GM19467 (cell line): ENCODE measurements around the gene G0S2.

Experiments
- ATAC-seq: cut with Tn5 transposase; IDR thresholded peaks from one replicate; pipeline ENCODE4 v1.9.1; 2021; ENCODE audit warnings: mild to moderate bottlenecking, moderate library complexity; ENCODE audit not compliant: unreplicated experiment

G0S2 gene, protein sequence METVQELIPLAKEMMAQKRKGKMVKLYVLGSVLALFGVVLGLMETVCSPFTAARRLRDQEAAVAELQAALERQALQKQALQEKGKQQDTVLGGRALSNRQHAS

DNA sequence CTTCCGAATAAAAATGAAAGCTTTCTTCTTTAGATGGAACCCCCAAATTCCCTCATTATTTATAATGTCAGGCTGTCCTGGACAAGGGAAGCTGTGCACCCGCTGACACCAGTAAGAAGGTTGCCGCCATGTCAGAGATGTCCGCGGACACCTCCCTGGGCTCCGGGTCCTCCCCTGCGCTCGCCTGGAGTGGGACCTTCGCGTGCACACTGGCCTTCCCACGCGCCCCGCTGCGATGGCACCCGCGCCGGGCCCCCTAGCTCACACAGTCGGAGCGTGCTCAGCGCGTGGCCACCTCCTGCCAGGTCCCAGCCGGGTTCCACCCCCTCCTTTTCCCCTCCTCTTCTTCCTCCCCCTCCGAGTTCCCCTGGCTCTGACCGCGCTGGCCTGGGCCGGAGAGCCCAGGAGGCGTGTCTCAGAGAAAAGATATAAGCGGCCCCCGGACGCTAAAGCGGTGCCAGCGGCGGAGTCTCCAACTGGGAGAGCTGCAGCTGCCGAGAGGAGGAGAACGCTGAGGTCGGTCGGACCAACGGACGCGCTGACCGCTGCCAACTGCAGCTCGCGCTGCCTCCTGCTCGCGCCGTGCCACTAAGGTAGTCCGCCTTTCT is at the start of gene G0S2:
G0S2 (plus strand) TSS at position 456 of the 608 bp plus-strand sequence. CDS start 273 bp downstream, outside the sequence.
- no peak for ATAC-seq

DNA sequence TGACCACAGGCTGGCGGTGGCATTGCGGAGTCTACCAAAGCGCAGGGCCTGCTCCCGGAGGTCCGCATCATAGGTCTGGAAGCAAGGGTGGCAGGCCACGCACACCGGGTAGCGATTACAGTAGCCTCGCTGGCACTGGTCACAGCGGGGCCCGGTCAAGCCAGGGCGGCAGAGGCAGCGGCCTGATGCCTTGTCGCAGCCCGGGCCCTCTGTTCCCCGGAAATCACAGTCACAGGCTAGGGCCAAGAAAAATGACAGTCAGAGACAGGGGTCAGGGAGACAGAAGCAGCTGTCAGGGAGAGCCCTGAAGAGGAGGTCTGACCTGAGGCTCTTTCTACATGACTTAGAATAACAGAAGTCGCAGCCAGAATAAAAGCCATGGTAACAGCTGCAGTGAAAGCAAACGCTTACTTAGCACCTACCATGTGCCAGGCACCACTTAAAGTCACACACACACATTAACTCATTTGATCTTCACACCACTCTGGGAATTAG is 49.4 kb upstream of the G0S2 start:
- no peak for ATAC-seq

DNA sequence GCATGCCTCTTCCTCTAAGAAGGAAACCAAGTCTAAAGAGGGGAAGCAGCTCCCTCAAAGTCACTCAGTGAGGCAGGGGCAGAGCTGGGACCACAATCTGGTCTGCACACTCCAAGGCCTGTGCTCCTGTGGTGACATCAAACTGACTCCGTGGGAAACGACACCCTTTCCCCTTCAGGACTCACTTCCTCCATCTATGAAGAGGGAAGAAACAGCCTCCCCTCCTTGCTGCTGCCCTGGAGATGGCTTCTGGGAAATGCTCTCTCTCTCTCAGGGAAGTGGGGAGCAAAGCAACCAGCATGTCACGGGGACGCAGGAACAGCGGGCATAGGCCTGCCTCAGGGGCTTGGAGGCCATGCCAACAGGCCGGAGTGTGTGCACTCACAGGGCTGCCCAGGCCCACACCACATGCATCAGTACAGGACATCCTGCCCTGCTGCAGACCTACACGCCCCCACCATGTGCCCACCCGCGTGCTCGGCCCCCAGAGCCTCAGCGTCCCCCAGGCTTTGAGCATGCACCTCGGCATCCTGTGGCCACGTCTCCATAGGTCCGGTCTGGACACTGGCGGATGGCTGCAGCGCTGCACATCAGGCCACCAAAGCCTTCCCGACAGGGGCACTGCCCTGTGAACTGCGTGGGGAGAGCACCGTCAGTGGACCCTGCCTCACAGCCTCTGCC is 48.7 kb upstream of the G0S2 start:
- no peak for ATAC-seq

DNA sequence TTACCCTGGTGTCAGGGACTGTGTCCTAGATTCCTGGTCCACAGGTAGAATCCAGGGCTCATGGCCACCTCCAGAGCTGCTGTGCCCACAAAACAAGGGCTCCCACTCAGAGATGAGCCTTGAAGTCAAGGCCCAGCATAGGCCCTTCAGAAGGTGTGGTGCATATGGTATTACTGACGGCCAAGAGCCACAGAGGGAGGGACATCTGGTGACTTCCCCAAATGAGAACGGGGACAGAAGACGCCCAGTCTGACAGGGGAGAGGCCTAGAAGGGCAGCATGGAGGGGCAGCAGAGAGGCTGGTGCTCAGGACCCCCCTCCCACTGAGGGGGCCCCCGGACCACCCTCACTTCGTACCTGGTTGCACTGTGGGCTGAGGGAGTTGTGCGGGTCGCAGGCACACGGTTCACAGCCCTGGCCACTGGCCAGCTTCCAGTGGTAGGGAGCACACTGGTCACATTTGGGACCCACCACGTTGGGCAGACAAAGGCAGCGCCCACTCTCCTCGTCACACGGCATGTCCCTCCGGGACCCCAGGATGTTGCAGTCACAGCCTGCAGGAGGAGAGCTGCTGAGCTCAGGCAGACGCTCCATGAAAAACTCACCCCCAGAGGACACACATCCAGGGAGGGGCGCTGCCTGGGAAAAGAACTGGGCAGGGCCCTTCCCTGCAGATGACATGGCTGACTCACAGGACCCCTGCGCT is 48.0 kb upstream of the G0S2 start:
- ATAC-seq = peak; percentile 11

DNA sequence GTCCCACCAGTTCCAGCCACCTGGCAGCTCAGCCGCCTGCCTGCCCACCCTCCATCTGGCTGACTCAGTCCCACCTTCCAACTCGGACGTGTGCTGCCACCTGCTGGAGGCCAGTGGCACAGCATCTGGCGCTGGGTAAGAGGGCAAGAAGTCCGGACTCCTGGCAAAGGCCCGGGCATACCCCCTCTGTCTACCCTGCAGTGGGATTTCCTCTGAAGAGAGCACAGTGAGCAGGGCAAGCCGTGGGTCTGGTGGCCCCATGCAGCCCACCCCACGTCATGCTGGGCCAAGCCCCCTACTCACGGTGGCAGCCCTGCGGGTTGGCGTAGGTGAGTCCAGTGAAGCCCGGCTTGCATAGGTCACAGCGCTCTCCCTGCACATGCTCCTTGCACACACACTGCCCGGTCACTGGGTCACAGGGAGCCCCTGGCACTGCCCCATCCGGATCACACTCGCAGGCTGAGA is 47.4 kb upstream of the G0S2 start:
- ATAC-seq = peak; percentile 82

DNA sequence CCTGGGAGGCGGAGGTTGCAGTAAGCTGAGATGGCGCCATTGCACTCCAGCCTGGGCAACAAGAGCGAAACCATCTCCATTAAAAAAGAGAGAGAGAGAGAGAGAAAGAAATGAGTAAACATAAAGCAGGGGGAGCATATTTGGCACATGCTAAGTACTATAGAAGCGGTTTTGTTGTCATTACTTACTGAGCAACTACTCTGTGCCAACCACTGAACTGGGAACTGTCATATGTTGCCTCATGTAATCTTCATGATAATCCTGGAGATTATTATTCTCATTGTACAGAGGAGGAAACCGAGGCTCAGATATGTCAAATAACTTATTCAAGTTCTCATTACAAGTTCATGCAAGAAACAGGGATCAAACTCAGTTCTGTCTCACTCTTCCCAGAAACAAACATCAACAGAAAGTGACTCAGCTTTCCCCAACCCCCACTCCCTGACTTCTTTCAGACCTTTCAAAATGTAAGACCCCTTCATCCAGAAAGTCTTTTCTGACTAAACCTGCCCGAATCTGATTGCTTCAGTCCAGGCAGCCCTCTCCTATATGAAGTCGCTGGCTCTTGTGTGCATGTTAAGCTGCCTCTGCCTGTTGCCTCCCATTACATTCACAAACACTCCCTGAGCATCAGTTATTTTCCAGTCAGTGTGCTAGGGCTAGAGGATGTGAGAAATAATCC is 46.5 kb upstream of the G0S2 start:
- no peak for ATAC-seq

DNA sequence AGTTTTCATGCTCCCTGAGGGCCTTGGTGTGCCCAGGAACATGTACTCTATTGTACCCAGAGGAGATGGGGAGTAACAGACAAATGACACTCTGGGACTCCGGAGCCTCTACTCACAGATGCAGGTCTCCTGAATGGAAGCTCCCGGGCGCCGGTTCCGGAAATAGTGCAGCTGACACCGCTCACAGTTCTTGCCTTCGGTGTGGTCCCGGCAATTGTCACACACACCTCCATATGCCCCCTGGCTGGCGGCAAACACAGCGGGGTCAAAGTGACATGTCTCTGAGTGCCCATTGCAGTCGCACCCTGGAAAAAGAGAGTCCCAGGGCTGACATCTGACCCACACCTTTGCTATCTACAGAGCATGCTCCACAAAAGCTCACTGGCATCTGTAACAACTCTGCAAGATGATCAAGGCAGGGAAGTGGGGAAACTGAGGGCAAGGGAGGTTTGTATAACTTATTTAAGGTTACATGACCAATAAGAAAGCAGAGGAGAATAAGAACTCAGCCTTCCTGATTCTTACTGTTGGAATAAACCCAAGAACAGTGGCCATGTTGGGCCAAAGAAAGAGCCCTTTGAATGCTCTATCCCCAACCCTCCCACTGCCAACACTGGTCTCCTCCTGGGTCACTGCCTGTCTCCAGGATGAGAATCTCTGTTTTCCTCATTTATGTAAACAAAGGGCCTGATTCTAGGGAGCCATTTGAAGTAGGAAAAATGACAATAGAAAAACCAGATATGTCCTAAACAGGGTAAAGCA is 45.4 kb upstream of the G0S2 start:
- ATAC-seq = no peak

DNA sequence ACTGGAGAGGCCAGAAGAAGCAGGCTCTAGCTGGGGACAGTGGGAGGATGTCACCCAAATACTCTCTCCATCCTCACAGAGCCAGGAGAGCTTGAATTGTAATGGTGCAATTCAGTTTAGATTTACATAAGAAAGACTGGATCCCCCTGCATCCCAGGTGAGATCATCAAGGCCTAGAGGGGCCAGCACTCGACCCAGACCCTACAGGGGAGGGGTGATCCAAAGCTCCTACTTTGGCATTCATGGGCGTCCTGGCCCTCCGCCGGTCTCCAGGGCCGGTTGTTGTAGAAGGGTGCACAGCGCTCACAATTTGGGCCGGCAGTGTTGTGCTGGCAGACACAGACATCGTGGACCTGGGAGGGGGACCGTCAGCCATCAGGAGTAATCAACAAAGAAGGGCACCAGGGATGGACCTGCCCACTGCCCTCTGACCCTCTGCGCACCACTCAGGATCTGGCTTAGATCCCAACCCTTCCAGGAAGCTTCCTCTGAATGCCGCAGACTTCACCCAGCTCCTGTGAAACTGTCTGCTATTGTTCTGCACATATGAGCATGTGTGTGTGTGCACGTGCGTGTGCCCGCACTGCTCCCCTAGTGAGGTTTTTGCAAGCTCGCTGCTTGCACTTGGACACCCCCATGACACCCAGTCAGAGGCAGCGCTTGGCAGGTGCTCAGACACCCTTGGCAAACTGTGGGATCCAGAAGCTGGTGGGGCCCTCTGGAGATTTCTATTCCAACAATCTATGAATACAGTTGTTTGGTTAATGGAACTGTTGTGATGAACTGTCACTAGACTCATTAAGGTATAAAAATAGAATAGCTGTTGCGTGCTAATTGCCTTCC is 44.6 kb upstream of the G0S2 start:
- no peak for ATAC-seq

DNA sequence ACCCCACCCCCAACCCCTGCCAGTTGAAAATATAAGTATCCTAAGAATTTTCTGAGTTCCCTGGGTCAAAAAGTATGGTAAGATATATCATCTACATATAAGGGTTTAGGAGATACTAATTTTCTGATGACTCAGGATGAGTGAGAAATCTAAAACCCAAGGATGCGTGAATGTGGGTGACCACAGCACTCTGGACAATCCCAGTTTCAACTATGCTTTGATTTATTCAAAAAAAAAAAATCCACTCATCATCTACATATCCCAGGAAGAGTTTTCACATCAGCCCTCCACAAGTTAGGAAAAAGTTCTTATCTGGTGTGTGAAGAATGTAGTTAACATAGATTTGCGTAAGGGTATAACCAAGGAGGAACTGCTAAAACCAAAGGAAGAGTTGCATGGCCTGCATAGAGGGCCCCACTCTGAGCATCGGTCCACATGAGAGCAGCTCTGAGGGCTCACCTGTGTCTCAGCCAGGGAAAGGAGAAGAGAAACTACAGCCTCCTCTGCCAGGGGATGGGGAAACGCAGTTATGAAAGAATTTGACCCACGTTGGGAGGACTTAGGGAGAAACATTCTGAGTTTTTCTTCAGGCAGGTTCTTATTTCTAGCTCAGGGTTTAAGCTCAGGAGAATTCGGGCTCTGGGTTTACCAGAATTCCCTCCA is 41.7 kb upstream of the G0S2 start:
- ATAC-seq = no peak

DNA sequence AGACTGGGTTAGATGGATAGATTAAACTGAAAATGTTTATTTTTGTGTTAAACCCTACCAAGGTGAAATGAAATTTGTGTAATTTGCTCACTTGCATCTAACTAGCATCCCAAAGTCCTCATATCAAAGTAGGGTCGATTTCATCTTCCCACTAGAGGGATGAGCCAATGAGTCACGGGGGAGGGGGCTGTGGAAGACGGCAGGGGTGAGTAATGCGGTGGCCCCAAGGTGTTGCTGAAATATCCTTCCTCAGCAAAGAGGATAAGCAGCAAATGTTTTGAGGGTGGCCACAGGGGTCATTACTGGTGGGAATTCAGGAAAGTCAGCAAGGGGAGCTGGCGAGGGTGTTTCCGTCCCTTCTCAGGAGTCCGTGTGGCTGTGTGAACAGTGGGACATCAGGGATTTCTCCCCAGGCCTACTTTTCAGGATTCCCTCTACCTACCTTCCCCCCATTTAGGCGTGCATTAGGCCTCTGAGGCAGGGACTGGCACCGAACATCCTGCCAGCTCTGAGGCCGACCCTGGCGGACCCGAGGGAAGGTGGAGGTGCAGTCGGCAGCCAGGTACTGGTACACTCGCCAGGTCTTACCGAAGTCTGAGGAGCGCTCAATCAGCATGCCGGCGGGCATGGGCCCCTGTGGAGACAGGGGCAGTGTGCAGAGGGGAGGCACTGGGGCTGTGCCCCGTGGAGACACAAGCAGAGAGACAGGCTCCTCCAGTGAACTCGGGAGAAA is 41.0 kb upstream of the G0S2 start:
- no peak for ATAC-seq

DNA sequence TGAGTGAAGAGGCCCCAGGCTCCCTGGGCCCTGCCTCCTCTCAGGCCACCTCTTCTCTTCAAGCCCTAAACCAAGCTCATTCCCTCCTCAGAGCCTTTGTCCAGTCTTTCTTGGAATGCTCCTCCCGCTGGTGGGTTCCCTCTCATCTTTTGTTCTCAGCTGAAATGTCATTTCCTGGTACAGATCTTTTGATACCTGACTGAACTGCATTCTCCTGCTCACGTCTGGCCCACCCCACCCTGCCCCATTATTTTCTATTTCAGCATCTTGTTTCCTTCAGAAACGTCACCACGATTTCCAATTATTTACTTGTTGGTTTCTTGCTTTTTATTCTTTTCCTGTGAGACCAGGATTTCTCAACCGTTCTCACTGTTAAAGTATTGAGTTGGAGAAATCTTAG is 39.4 kb upstream of the G0S2 start:
- ATAC-seq = no peak

DNA sequence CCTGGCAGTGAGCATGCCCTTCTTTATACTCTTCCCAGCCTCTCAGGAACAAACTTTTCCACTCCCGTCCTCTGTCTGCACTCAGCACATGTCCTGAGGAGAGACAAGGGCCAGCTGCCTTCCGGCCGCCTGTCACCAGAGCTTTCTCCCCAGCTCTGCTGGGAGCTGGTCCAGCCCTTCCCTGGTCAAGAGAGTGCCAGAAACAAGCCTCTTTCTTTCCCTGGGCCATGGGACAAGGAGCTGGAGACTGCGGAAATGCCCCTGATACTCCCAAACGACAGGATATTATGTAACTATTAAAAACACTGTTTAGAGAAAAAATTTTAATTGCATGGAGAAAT is 33.4 kb upstream of the G0S2 start:
- ATAC-seq = no peak

DNA sequence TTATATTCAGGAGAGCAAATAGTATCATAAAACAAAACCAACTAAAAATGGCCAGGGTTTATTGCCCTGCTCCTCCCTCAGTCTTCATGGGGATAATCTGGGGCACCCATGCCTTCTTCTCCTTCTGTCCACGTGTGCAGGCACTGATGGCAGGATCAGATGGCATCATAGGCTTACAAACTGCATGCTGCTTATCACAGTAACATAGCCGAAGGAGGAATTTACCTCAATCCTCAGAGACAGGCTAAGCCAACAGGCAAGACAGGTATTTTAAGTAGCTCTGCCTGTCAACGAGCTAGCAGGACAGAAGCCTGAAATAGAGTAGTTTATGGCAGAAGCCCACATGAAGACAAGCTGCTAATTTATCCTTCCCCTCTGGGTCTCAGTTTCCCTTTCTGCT is 32.4 kb upstream of the G0S2 start:
- ATAC-seq = no peak

DNA sequence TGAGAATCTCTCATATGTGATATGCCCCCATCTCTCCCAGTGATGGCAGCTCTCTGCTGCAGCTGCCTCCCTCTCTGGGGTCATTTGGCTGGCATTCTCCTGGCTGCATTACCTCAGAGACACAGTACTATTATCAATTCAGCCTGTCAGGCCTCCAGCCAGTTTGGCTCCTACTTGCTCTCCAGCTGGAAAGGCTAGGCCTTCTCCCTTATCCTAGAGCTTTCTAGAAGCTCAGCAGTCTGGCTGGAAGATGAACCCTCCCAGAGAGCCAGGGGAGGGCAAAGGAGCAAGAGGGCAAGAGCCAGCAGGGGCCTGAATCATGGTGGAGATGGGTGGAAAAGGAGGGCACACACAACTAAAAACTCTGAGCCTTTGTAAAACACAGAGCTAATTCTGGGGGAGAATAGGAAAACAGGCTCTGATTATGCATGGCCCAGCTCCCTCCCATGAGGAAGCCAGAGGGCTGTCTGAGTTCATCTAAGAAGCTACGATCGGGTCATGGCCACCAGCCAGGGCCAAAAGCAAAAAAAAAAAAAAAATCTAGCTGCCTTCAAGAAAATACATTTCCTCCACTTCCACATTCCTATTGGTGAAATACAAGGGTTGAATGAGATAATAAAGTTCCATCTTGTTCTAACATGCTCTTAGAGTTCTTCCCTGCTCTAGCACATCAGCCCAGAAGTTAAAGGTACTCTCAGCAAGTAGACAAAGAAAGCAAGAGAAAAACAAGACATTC is 31.8 kb upstream of the G0S2 start:
- ATAC-seq = no peak

DNA sequence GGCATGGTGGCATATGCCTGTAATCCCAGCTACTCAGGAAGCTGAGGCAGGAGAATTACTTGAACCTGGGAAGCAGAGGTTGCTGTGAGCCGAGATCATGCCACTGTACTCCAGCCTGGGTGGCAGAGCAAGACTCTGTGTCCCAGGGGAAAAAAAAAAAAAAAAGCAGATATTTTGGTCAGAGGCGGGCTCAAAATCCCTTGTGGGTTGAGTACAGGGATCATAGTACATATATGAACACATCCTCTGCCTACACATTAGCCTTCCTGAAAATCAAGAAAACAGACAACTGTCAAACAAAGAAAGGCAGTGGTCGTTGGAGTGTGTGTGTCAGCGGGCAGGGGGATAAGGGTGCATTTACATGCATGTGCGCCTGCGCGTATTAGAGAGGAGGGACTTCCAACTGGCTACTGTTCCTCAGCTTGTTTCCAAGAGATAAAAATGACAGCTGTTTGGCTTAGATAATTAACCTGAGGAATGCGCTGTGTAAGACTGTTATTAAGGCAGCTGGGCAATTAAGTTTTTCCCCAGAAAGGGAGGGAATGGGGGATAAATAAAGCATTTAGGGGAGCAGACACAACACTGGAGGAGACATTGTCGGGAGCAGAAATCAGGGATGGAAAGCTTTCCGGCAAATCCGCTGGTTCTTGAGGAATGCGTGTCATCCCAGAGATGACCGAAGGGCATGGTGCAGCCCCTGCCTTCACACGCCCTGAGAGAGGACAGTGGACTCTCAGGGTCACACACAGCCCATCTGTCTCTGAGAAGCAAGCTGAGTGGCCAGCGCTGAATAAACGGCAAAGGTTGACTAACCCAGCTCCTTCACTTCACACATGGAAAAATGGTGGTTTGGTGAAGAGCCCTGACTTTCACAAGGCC is 29.4 kb upstream of the G0S2 start:
- ATAC-seq = no peak

DNA sequence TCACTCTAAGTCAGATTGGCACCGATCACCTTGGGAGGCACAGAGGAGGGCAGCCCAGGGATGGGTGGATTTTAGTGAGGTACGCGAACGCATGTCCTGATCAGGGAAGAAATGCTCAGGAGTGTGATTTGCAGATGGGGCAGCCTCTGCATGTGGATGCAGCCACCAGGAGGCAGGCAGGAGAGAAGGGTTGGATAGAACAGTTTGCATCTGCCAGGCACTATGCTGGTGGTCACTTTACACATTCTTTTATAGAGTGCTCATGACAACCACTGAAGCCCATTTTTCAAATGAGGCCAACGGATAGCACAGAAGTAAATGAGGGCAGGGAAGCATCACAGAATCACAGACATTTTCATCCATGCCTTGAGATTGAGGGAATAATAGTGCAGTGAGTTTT is 28.7 kb upstream of the G0S2 start:
- no peak for ATAC-seq

DNA sequence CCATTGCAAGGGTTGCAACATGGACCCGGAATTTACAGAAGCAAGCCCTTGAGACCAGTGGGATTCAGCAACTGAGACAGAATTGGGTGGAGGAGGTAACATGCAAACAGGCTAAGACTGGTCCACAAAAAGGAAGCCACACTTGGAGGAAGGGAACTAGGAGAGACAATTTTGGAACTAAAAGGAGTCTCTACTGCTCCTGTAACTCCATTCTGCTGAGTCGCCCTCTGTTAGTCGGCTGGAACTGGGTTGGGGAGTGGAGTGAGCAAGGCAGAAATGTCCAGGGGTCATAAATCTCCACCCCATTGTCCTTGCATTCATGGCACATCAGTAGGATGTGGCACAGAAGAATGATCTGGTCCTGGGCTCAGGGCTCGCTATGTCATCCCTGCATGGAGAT is 28.1 kb upstream of the G0S2 start:
- no peak for ATAC-seq
